Activated T-cell treated with anti-CD3 and anti-CD28 coated beads for 24 hours (primary cell): Measurements from ENCODE around the gene TUBB1.
"Not testable (repeated sequence)": the region's sequence is repeated elsewhere in the genome, so short reads cannot be mapped to it uniquely, and the experiment has no call there.

Experiments used
- DNase-seq: peaks from one replicate; pipeline ENCODE4 v3.0.0-alpha.2; 2020; ENCODE audit warnings: low read depth

TUBB1 gene

DNA sequence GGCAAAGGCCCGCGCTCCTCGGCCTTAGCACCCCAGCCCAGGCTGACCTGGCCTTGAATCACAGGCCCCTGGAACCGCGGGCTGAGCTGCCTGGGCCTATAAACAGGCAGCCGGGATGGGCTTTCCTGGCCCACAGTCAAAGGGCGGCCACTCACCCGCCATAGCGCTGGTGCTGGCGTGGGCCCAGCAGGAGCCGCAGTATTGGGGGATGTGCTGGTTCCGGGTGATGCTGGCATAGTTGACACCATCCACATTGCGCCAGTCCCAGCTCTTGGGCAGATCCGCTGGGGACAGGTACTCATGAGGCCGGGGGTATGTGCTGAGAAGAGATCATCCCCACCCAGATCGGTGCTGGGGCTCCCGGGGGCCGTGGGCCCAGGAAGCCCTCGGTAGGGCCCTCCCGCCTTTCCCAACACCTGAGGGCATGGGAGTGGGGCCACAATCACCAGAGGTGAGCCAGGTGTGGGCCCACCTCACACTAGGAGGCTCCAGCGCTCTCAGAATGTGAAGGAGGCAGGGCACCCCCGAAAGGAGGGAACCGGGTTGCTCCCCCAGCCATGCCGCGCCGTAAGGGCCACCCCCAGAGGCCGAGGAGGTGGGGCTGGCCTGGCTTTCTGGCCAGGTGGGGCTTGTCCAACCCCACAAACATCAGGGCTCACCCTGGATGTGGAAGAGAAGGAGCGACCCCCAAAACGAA is 12.9 kb upstream of the TUBB1 start:
- DNase-seq = no peak

DNA sequence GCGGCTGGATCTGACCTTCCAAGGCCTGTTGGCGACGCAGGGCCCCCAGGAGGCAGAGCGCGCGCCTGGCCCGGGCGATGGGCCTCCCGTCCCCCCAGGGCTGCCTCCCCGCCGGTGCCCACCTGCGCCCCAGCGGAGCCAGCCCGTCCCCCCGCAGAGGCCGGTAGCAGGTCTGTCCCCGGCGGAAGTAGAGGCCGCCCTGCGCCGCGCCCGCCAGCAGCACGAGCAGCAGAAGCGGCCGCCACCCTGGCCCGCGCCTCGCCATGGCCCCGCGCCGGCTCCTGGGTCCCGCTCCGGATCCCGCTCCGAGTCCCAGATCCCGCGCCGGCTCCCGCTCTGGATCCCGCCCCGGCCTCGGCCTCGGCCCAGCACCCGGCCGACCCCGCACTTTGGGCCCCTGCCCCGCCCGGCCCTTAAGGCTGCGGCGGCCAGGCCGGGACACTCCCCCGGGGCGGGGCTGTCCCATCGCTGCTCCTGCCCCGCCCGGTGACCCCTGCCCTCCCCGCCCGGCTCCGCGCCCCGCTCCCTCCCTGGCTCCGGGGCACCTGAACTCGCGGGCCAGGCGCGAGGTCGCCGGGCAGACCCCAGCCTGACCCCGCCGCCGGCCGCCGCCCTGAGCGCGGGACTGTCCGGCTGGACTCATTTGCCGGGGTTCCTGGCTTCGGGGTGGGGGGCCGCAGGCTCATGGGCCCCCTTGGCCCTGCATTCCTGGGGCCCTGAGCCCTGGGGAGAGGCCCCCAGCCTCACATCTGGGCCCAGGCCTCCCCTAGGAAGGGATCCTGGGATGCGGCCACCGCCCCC is 12.2 kb upstream of the TUBB1 start, which contains the start of gene CTSZ:
Gene CTSZ (minus strand): TSS at position 391 of the 801 bp plus-strand sequence. CDS start 126 bp downstream, at position 265.
- no peak for DNase-seq

DNA sequence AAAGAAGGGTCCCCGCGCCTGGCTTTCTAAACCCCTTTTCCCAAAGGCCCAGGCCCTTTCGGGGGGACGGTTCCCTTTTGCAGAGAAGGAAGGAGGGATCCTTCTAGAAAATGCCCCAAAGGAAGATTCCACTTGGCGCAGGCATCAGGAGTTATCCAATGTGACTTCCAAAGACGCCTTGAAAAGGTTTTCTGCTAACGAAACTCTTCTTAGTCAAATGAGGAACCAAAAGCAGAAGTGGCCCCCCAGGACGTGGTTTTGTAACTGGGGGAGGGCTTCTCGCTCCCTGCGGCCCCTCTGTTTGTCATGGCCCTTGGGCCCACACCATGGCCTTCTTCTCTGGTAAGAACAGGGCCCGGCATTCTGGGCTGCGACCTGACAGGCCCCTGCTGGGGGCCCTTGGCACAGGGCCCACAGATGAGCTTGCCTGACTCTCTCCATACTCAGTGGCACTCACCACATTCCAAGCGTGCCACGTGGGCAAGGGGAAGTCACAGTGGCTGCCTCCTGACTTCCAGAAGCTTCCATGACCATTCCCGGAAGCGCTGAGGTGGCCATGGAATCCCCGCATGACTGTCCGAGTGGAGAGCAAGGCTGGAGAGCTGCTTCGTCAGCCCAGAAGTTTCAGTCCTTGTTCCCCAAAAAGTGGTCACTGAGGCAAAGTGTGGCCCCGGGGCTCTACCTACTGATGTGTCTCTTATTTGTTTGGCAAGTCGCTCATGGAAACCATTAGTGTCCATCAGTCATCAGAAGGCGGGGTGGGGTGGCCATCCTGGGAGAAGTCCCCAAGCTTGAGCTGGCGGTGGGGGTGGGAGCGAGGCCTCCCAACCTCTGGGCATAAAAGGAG is 11.3 kb upstream of the TUBB1 start:
- no peak for DNase-seq

DNA sequence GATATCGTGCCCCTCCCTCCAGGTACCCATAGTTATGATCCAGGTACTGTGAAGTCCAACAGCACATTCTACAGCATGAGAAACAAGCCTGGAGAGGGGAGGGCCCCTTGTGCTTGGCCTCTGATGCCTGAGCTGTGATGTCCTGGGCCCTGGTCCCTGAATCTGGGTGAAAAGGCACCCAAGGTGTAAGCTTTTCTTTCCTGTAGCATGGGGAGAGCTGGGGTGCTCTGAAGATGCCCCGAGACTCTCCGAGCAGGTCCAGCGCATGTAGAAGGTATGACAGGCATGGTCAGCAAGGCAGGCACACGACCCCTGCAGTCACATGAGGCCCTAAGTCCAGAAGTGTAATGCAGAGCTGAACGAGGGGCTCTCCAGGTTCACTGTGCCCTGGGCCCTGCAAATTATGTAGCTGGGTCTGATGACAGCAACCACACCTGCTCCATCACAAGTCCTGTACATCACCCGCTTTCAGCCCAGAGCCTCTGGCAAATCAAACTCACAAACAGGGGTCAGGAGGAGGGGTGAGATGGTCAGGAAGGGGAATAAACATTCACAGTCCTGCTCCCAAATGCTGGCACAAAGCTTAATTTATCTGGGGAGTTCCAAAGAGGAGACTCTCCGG is 10.4 kb upstream of the TUBB1 start:
- no peak for DNase-seq

DNA sequence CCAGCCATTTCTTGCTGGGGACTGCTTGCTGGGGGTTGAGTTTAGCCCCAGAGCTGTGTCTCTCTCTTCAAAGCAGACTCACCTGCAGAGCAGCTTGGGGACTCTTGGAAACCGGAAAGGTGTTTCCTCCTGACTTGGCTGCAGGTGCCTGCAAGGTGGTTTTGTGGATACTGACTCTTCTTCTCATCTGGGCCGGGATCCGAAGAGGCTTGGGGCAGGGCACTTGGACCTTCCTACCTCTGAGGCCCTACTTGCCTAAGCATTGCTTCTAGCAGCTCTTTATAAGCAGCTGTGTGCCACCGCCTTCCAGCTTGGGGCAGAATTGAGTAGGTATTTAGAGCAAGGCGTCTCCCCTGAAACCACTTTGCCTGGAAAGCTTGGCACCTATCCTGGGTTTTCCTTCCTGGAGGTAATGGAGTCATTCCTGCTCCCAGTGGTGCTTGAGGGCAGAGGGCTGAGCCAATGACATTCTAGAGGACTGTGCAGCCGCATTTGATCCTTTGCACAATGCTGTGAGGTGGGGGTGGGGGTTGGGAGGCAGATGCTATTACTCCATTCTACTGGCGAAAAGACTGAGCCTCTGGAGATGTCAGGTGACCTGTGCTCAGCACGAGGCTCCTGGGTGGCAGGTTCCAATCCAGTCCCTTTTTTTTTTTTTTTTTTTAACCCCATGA is 8.8 kb upstream of the TUBB1 start:
- DNase-seq = no peak

DNA sequence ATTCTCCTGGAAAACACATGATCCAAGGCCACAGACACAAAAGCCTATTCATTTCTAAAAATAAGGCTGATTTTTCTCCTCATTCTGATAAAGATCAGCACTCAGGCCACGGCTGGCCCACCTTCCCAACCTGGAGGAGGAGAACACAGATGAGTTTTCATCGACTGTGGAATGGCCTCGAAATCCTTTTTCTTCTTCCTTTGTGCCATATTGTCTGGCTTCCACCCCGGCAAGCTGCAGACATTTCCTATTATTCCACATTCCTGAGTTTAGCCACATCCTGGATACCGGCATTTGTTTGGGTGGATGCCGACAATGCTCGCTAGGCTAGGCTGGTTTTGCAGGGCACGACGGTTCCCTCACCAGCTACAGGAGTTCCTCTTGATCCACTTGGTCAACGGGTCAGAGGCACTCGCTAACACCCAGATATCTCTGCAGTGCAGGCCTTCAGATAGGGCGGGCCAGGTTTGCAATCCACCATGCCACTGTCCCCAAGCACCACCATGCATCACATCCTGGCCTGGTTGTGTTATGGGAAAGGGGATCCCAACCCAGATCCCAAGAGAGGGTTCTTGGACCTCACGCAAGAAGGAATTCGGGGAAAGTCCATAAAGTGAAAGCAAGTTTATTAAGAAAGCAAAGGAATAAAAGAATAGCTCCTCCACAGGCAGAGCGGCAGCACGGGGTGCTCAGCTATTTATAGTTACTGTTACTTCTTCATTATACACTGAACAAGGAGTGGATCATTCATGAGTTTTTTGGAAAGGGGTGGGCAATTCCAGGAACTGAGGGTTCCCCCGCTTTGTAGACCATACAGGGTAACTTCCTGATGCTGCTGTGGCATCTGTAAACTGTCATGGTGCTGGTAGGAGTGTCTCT is 8.0 kb upstream of the TUBB1 start:
- DNase-seq = no peak

DNA sequence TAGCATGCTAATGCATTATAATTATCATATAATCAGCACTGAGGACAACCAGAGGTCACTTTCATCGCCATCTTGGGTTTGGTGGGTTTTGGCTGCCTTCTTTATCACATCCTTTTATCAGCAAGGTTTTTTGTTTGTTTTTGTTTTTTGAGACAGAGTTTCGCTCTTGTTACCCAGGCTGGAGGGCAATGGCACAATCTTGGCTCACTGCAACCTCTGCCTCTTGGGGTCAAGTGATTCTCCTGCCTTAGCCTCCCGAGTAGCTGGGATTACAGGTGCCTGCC is 7.4 kb upstream of the TUBB1 start:
- DNase-seq = not testable (repeated sequence)

DNA sequence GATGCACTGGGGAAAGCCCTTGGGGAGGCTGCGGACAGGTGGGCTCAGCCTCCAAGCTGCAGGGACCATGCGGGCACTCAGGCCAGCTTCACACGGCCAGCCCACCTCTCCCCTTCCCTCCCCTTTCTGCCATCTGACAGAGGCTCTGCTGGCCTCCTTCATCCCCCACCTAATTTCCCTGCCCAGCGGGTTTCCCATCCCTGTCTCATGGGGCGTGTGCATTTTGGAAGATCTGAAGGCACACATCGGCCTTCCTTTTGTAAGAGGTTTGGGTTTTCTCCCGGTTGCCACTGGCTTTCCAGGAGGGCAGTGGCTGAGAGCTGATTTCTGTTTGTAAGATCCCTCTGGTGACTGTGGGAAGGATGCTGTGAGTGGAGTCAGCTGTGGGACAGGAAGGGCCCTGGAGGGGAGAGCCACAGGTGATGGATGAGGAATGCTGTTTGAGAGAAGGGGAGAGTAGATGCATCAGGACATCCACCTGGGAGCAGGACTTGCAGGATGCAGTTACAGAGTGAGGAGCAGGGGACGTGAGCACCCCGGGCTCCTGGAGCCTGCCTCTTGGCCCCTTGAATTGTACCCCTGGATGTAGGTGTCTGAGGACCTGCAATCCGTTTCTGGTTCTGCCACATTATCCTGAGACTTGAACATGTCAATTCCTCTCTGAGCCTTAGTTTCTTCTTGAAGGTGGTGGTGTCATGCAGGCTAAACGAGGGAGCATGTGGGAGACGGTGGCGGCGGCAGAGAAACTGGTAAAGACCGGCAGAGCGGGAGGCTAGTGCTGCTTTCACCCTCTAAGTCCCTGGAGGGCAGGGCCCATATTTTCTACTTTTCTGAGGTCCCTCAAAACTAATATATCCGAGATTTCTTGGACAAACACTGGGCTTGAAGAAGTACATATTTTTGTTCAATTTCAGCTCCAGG is 5.9 kb upstream of the TUBB1 start:
- no peak for DNase-seq

DNA sequence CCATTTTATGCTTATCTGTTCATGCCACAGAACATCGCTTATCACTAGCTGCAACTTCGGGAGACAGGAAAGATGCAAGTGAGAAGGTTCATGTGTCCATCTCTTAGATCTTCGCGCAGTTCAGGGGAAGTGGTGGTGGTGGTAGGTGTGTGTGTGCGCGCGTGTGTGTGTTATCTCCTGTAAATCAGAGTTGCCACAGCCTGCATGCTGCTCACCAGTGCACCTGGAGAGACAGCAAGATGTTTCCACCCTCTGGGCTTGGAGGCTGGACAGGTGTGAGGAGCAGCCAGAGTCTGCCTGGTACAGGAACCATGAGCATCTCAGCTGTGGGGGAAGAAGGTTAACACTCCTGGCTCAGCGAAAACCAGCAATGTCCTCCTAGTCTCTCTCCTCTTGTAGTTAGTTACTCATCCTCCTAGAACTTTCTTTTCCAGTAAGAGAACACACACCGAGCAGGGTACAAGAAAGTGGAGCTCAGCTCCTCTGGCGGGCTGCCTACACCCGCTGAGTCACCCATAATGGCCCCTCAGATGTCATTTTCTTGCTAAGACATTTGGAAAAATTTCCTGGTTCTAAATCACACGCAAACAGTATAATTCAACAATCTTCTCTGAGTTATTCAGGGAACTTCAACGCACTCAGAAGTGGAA is 5.1 kb upstream of the TUBB1 start:
- DNase-seq = no peak

DNA sequence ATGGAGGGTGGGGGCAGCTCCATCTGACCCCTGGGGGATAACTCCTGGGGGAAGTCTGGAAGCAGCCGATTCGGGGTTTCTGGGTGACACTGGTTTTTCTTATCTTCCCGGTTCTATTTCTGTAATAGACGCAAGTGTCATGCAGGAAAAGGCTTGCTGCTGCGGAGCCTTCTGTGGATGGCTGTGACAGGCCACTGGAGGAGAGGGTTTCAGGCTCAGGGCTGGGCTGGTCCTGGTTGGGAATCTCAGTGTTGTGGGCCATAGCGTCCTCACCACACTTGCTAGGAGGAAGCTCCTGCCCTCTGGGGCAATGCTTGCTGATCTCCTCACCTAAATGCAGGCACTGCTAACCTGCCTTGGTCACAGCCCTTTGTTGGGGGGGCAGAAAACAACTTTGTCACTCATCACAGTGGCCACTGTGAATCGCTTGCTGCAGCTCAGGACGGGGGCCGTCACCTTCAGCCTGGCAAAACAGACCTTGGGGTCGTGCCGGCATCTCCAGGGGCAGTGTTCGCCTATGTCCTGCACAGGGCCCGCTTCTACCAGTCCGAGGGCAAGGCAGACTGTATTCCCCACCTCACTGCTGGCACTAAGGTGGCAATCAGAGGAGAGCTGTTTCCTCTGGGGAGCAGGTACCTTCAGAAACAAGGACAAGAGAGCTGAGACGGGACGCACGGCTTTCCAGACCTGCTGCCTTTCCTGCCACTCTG is 4.4 kb upstream of the TUBB1 start:
- no peak for DNase-seq

DNA sequence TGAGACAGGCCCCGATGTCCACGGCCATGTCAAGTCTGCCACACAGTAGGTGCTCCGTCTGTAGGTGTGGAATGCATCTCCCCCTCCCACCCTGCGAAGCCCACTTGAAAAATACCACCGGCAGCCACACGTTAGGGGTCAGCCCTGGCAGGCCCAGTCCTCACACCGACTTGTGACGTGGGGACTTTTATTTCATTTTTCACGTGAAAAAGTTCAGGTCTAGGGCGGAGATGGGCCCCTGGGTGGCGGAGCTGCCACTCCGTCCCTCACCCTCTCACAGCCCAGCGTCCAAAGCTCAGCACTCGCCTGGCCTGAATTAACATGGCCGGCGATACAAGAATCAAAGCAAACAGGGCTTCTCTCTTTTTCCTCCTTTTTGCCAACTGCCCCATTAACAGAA is 3.8 kb upstream of the TUBB1 start:
- DNase-seq = no peak

DNA sequence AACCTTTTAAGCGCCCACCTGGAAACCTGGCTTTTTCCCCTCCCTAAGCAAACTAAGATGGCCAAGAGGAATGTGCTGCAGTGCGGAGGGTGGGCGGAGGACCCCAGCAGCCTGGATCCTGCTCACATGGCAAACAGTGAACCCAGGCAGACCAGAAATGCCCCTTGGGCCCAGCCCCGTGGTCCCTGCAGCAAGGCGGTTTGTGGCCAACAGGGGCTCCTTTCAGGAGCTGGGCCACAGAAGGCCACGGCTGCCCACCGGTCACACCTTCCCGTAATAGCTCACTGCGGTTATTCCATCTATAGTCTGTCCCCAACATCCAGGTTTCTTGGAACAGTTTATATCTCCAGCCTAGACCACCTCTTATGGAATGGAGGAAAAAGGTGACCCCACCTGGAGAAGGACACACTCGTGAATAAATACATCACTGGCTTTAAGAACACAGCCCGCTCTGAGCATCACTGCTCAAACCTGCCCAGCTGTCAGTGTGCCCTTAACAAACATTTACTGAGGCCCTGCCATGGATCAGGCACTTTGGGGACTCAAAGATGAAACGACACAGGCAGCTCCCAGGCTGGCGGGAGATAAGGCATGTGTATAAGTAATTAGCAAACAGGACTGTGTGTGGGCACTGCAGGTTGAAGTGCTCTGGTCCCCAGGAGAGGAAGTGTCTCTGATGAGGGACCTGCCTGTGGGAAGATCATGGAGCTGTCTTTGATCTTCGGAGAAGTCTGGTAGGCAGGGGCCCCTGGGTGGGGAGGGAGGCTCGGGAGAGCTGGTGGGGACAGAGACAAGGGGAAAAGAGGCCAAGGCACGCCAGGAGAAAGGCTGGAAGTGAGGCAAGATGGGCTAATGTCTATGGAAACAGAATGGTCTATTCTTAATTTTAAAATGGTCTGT is 3.2 kb upstream of the TUBB1 start:
- DNase-seq = no peak

DNA sequence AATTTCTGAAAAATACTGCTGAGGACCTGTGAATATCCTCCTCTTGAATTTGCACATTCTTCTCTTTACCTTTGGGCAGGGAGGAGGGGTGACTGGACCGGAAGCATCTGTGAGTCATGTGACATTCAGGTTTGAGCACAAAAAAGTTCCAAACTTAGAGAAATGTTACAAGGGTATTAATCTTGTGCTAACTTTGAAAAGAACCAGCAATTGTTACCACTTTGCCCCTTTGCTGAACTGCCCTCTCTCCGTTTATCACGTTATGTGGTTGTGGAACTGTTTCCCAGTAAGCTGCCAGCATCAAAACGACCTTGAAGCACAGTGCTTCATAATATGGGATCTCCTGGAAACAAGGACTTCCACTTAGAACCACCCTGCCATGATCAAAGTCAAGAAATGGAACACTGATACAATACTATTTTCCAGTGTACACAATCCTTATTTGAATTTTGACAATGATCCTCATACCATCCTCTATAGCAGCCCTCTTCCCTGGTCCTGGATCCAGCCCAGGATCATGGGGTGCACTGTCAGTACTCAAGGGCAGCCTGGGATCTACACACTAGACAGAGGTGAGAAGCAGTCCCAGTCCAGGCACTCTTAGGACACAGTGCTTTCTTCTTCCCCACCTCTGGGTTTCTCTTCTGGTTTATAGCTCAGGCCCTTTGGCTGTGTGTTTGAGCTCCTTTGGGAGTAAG is 2.3 kb upstream of the TUBB1 start:
- DNase-seq = no peak

DNA sequence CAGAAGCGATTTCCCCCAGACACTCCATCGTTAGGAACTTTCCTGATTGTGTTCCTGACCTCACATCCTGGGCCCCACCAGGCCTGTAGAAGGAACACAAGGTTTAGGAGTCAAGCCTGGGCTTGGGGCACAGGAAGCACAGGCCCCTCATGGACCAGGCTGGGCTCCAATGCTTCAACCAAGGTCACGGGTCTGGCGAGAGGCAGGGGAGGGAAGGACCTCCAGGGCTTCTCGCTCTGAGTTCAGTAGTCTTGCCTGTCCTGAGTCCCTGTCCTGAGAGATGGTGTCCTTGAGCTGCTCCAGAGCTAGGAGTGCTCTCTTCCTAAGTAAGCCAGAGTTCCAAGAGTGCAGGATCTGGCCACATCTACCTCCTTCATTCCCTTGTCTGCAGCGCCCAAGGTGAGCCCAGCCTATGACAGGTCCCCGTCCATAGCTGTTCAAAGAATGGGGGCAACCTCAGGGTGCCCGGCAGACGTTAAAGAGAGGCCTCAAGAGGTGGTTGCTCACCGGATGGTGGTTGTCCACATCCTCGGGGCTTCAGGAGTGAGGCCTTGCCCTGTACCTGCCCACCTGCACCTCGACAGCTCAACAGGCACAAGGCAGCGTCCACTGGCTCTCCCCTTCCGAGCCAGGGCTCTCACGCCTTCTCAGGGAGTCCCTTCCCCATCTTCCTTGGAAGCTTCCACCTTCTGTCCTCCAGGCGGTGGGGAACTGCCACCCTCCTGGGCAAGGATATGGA is 1.6 kb upstream of the TUBB1 start:
- no peak for DNase-seq

DNA sequence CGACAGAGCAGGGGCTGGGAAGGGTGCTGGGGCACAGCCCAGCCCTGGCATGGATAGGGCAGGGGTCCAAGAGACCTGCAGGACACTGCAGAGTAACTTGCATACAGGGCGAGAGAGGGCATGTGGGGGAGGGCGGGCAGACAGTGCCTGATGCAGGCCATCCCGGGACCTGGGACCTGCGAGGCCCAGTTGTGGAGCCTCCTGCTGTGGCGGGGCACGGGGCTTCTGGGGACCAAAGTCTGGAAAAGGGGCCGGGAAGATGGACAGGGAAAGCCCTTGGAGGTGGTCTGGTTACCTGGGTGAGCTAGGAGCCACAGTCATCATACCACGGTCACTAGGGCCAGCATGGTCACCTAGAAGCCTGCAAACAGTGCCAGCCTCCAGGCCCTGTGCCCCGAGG is 412 bp upstream of the TUBB1 start:
- DNase-seq = no peak

DNA sequence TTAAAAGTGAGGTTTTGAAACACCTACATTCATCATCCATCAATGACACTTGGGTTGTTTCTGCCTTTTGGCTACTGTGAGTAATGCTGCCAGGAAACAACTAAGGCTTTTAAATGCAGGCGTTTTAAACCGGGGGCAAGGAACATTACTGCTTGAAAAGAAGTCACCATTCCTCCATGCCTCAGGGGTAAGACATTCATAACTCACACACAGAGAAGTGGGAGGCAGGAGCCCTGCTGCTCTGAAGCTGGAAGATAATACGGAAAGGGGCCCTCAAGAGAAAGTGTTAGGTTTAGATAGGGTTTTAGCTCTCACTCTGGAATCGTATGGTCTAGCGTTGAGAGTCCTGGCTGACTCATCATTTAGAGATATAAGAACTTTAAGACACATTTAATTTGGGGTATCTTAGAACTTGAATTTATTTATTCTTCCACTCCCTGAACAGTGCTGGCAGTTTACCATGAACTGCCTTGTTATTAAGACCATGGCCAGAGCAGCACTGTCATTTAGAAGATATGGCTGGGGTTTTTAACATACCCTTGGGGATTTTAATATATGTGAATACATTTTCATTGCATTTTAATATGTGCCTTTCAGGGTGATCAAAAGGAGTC is 1.8 kb downstream of the TUBB1 start:
- DNase-seq = no peak
